Neuronal stem cell (in vitro differentiated cells): ENCODE measurements around the gene CAAP1.

Experiments
- DNase-seq: peaks from one replicate; pipeline ENCODE4 v3.0.0-alpha.2; 2013; ENCODE audit warnings: low spot score
- H2AFZ ChIP-seq: one replicate; pipeline ENCODE4 v1.6.1; 2013; ENCODE audit warnings: mild to moderate bottlenecking, low read length, inconsistent platforms
- H2AK5ac ChIP-seq: 2 replicates; pipeline ENCODE4 v1.6.1; 2013; ENCODE audit warnings: low read depth, mild to moderate bottlenecking, inconsistent platforms, low read length, moderate library complexity, mixed read lengths
- H2BK120ac ChIP-seq: 2 replicates; pipeline ENCODE4 v1.6.1; 2013; ENCODE audit warnings: low read depth, mild to moderate bottlenecking, inconsistent platforms, low read length, moderate library complexity, mixed read lengths
- H2BK12ac ChIP-seq: one replicate; pipeline ENCODE4 v1.6.1; 2013; ENCODE audit warnings: low read length, inconsistent platforms
- H2BK15ac ChIP-seq: 2 replicates; pipeline ENCODE4 v1.6.1; 2013; ENCODE audit warnings: mild to moderate bottlenecking, low read length, inconsistent platforms, mixed read lengths
- H2BK5ac ChIP-seq: one replicate; pipeline ENCODE4 v1.6.1; 2013; ENCODE audit warnings: inconsistent platforms, mild to moderate bottlenecking, low read length, moderate library complexity
- H3K14ac ChIP-seq: one replicate; pipeline ENCODE4 v1.6.1; 2013; ENCODE audit warnings: low read length, inconsistent platforms
- H3K18ac ChIP-seq: 2 replicates; pipeline ENCODE4 v1.6.1; 2013; ENCODE audit warnings: low read length, inconsistent platforms
- H3K23ac ChIP-seq: 2 replicates; pipeline ENCODE4 v1.6.1; 2013; ENCODE audit warnings: low read depth, mild to moderate bottlenecking, mixed read lengths, low read length, inconsistent platforms; ENCODE audit not compliant: poor library complexity
- H3K27ac ChIP-seq: replicated peaks from 3 replicates; pipeline ENCODE4 v1.5.1; 2013; ENCODE audit warnings: low read length, inconsistent platforms
- H3K27me3 ChIP-seq, 3 experiments: 2 replicates each; pipeline ENCODE4 v1.6.1; 2013; ENCODE audit warnings: low read length in 3 of 3, mild to moderate bottlenecking in 2 of 3, inconsistent platforms in 1 of 3, low read depth in 1 of 3, mixed read lengths in 1 of 3, moderate library complexity in 1 of 3; ENCODE audit not compliant: control insufficient read depth in 3 of 3, insufficient read depth in 3 of 3
- H3K36me3 ChIP-seq, 2 donors: replicated peaks in 1 of 2; 2 replicates each; pipeline ENCODE4 v1.6.1; 2013; ENCODE audit warnings: low read length in 2 of 2; ENCODE audit not compliant: control insufficient read depth in 2 of 2, insufficient read depth in 2 of 2
- H3K4ac ChIP-seq: 2 replicates; pipeline ENCODE4 v1.6.1; 2013; ENCODE audit warnings: inconsistent platforms, mild to moderate bottlenecking, low read length, moderate library complexity
- H3K4me1 ChIP-seq, 2 donors: 1 replicate in 1 of 2; 2 replicates in 1 of 2; pipeline ENCODE4 v1.6.1; 2013; ENCODE audit warnings: low read length in 2 of 2, low read depth in 1 of 2; ENCODE audit not compliant: control insufficient read depth in 2 of 2, insufficient read depth in 1 of 2
- H3K4me2 ChIP-seq: one replicate; pipeline ENCODE4 v1.6.1; 2013; ENCODE audit warnings: mild to moderate bottlenecking, low read length, inconsistent platforms; ENCODE audit not compliant: insufficient read depth, poor library complexity, severe bottlenecking
- H3K4me3 ChIP-seq, 2 donors: 2 replicates each; pipeline ENCODE4 v1.5.1; 2013; ENCODE audit warnings: low read length in 2 of 2, mild to moderate bottlenecking in 2 of 2, inconsistent platforms in 1 of 2, moderate library complexity in 1 of 2
- H3K79me1 ChIP-seq: one replicate; pipeline ENCODE4 v1.6.1; 2013; ENCODE audit warnings: low read depth, mild to moderate bottlenecking, inconsistent platforms, low read length, moderate library complexity
- H3K9ac ChIP-seq: one replicate; pipeline ENCODE4 v1.6.1; 2013; ENCODE audit warnings: mild to moderate bottlenecking, low read depth, low read length, inconsistent platforms; ENCODE audit not compliant: poor library complexity
- H3K9me3 ChIP-seq, 2 donors: replicated peaks in 1 of 2; 2 replicates each; pipeline versions ENCODE3 to v1.6.1; 2013; ENCODE audit warnings: low read length in 2 of 2, mild to moderate bottlenecking in 2 of 2, inconsistent platforms in 1 of 2, low read depth in 1 of 2, mixed read lengths in 1 of 2, moderate library complexity in 1 of 2; ENCODE audit not compliant: control insufficient read depth in 2 of 2, insufficient read depth in 1 of 2
- H4K8ac ChIP-seq: one replicate; pipeline ENCODE4 v1.6.1; 2013; ENCODE audit warnings: low read depth, mild to moderate bottlenecking, inconsistent platforms, low read length, moderate library complexity
- H4K91ac ChIP-seq: one replicate; pipeline ENCODE4 v1.6.1; 2013; ENCODE audit warnings: low read length, low read depth, mild to moderate bottlenecking, inconsistent platforms; ENCODE audit not compliant: poor library complexity
- WGBS, 2 donors: extraction: QIAGEN DNeasy Blood & Tissue Kit; methylation state at CpG; one replicate each; pipeline ENCODE4 v1.1.7; 2013; ENCODE audit warnings: missing lambda C conversion rate in 2 of 2, mixed read lengths in 1 of 2; ENCODE audit not compliant: insufficient read length in 2 of 2, insufficient replicate concordance in 1 of 2; ENCODE audit errors: extremely low coverage in 2 of 2; 5-methylcytosine and 5-hydroxymethylcytosine counted together

CAAP1 gene

GRCh38 chr9:26893030-26893676, 551 bp upstream of the CAAP1 start:
- Histone ChIP-seq H3K36me3 (peaks cover 0 to 7% of the 10 kb centered on the region in 2 donors), H3K27me3 (no peaks in the 10 kb centered on the region), H3K27ac (no peak overlapping the region), H3K9ac (no peak overlapping the region), H3K23ac (no peak overlapping the region), H3K79me1 (peaks cover 4% of the 10 kb centered on the region), H2AFZ (peak overlapping the region; percentile 100), H3K14ac (no peak overlapping the region), H3K4me3 (peak overlapping the region in 1 of 2 donors; percentile 98), H3K4me1 (peaks cover 0 to 3% of the 10 kb centered on the region in 2 donors), H3K9me3 (no peaks in the 10 kb centered on the region), H3K18ac (no peak overlapping the region), H3K4me2 (peak overlapping the region; percentile 31), H2BK5ac (no peak overlapping the region), H3K4ac (no peak overlapping the region), H2BK12ac (no peak overlapping the region), H4K91ac (no peak overlapping the region), H4K8ac (no peak overlapping the region), H2BK15ac (no peak overlapping the region), H2BK120ac (no peak overlapping the region), H2AK5ac (no peak overlapping the region)
- no peak for DNase-seq
- WGBS, 2 donors, result no CpG with 5 or more reads among the region's 7 CpGs

- H3K14ac ChIP-seq, result no peak overlapping the region
- H4K8ac ChIP-seq, result no peak overlapping the region
- peak overlapping the region; percentile 98 for H3K27ac ChIP-seq
- no peak for DNase-seq
- no peak overlapping the region for H4K91ac ChIP-seq
- H3K79me1 ChIP-seq, result peaks cover 4% of the 10 kb centered on the region
- no peaks in the 10 kb centered on the region for H3K9me3 ChIP-seq
- H3K27me3 ChIP-seq, result no peaks in the 10 kb centered on the region
- H3K4me2 ChIP-seq, result peak overlapping the region; percentile 31
- H3K18ac ChIP-seq, result no peak overlapping the region
- no peak overlapping the region for H2BK5ac ChIP-seq
- peaks cover 0 to 3% of the 10 kb centered on the region in 2 donors for H3K4me1 ChIP-seq
- H2AFZ ChIP-seq, result peak overlapping the region; percentile 100
- H2BK15ac ChIP-seq, result no peak overlapping the region
- no peak overlapping the region for H2BK12ac ChIP-seq
- H3K23ac ChIP-seq, result no peak overlapping the region
- no peak overlapping the region for H3K4ac ChIP-seq
- H2AK5ac ChIP-seq, result no peak overlapping the region
- H3K9ac ChIP-seq, result no peak overlapping the region
- WGBS, 2 donors, result no CpG with 5 or more reads among the region's 14 CpGs
- H3K36me3 ChIP-seq, result peaks cover 0 to 18% of the 10 kb centered on the region in 2 donors
- no peak overlapping the region for H2BK120ac ChIP-seq
- H3K4me3 ChIP-seq, result peak overlapping the region; percentile 98 to 99
These were observed 876 bp downstream of the CAAP1 start for GRCh38 chr9:26891726-26892125.

- no peak overlapping the region for H2AK5ac ChIP-seq
- WGBS, 2 donors, result no CpG with 5 or more reads among the region's 1 CpG
These were observed 4.3 kb downstream of the CAAP1 start for GRCh38 chr9:26888271-26888670.

GRCh38 chr9:26882154-26882553, 10.4 kb downstream of the CAAP1 start:
- Histone ChIP-seq H3K27me3 (no peaks in the 10 kb centered on the region), H3K14ac (no peak overlapping the region), H2BK12ac (no peak overlapping the region), H3K18ac (no peak overlapping the region), H3K36me3 (peaks cover 18 to 96% of the 10 kb centered on the region in 2 donors), H3K4me2 (no peak overlapping the region), H3K9ac (no peak overlapping the region), H2BK5ac (no peak overlapping the region), H3K9me3 (peaks cover 6 to 40% of the 10 kb centered on the region in 2 donors), H3K27ac (no peak overlapping the region), H2BK120ac (no peak overlapping the region), H3K4ac (no peak overlapping the region), H3K23ac (no peak overlapping the region), H3K4me3 (peak overlapping the region in 1 of 2 donors; percentile 6), H4K91ac (no peak overlapping the region), H3K79me1 (no peaks in the 10 kb centered on the region), H2AK5ac (no peak overlapping the region), H4K8ac (no peak overlapping the region), H2BK15ac (no peak overlapping the region), H3K4me1 (no peaks in the 10 kb centered on the region), H2AFZ (no peak overlapping the region)
- no peak for DNase-seq
- WGBS, 2 donors, result no CpG with 5 or more reads among the region's 3 CpGs

More at GRCh38 chr9:26888271-26888670, 4.3 kb downstream of the CAAP1 start:
- peaks cover 4% of the 10 kb centered on the region for H3K79me1 ChIP-seq
- H3K36me3 ChIP-seq, result peaks cover 0 to 50% of the 10 kb centered on the region in 2 donors
- H3K27me3 ChIP-seq, result no peaks in the 10 kb centered on the region
- H3K23ac ChIP-seq, result no peak overlapping the region
- H4K8ac ChIP-seq, result no peak overlapping the region
- no peak overlapping the region for H3K4ac ChIP-seq
- H3K9me3 ChIP-seq, result peaks cover 0 to 9% of the 10 kb centered on the region in 2 donors
- no peak overlapping the region for H3K4me3 ChIP-seq
- peaks cover 0 to 3% of the 10 kb centered on the region in 2 donors for H3K4me1 ChIP-seq
- H2BK120ac ChIP-seq, result no peak overlapping the region
- H2BK12ac ChIP-seq, result no peak overlapping the region
- H2BK15ac ChIP-seq, result no peak overlapping the region
- no peak overlapping the region for H3K18ac ChIP-seq
- no peak overlapping the region for H3K27ac ChIP-seq
- no peak overlapping the region for H2BK5ac ChIP-seq
- no peak overlapping the region for H3K14ac ChIP-seq
- H3K9ac ChIP-seq, result no peak overlapping the region
- H2AFZ ChIP-seq, result no peak overlapping the region
- no peak overlapping the region for H4K91ac ChIP-seq
- H3K4me2 ChIP-seq, result no peak overlapping the region
- no peak for DNase-seq
